DMS153 treated with DMSO at 0.1 percent for 48 hours (cell line): Measurements from ENCODE around the gene FKBP6.
"Not testable (repeated sequence)": the region's sequence is repeated elsewhere in the genome, so short reads cannot be mapped to it uniquely, and the experiment has no call there.

Experiments
- DNase-seq: peaks from one replicate; lab custom pipeline; 2025; ENCODE audit not compliant: unreplicated experiment; lab: John Stamatoyannopoulos, UW

FKBP6 gene

GRCh38 chr7:73323434-73324080 is 4.4 kb upstream of the FKBP6 start:
- not testable (repeated sequence) for DNase-seq

- peak; percentile 75 for DNase-seq
These were observed 3.7 kb upstream of the FKBP6 start for GRCh38 chr7:73324081-73324845.

- not testable (repeated sequence) for DNase-seq
These were observed 2.5 kb upstream of the FKBP6 start for GRCh38 chr7:73325424-73325823.

DNA sequence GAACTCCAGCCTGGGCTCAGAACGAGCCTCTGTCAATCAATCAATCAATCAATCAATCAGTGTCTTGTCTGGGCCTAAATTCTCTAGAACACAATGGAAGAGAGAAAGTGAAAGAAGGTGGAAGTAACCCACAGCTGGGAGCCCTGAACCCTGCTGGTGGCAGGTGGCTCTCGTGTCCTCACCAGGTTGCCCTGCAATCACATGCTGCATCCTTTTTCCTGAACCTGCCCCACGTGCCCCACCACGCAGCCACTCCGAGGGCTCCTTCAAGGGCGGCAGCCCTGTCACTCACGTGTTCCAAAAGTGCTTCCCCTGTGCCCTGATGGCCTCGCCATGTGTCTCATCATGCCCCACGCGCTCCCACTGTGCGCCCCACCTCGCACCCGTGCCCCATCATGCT is 512 bp upstream of the FKBP6 start:
- DNase-seq: not testable (repeated sequence)

- no peak for DNase-seq
These were observed 735 bp downstream of the FKBP6 start for GRCh38 chr7:73328696-73329095.

GRCh38 chr7:73329861-73330581 is 2.1 kb downstream of the FKBP6 start:
- DNase-seq: no peak

GRCh38 chr7:73330772-73331171 is 2.8 kb downstream of the FKBP6 start:
- DNase-seq: no peak

- DNase-seq: no peak
These were observed 4.5 kb downstream of the FKBP6 start for GRCh38 chr7:73332447-73332846.

GRCh38 chr7:73338321-73338720 is 10.4 kb downstream of the FKBP6 start:
- DNase-seq: no peak

DNA sequence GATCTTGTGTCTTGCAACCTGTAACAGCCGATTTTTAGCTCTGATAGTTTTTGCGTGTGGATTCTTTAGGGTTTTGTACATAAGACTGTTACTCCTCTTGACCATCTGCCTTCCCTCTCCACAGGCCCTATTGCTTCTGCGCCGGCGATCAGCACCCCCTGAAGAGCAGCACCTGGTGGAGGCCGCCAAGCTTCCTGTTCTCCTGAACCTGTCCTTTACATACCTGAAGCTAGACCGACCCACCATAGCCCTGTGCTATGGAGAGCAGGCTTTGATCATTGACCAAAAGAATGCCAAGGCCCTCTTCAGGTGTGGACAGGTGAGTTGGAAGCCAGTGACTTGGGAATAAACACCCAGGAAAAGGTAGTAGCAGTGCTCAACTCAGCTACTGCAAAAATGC is 12.6 kb downstream of the FKBP6 start:
- DNase-seq: no peak

- no peak for DNase-seq
These were observed 13.9 kb downstream of the FKBP6 start for GRCh38 chr7:73341877-73342276.

DNA sequence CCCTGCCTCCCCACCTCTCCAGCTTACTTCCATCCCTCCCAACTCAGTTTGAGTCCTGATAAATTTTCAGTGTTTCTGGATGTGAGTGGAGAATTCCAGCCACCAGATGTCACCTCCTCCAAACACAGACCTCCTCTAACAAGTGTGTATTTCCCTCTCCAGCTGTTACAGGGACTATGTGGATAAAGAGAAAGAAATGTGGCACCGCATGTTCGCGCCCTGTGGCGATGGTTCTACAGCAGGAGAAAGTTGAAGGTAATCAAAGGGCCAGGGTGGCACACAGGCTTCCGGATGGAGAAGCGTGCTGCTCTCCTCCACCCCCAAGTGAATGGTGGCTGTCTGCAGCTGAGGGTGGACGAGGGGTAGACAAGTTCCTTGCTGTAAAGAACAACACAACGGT is 14.7 kb downstream of the FKBP6 start:
- no peak for DNase-seq

DNA sequence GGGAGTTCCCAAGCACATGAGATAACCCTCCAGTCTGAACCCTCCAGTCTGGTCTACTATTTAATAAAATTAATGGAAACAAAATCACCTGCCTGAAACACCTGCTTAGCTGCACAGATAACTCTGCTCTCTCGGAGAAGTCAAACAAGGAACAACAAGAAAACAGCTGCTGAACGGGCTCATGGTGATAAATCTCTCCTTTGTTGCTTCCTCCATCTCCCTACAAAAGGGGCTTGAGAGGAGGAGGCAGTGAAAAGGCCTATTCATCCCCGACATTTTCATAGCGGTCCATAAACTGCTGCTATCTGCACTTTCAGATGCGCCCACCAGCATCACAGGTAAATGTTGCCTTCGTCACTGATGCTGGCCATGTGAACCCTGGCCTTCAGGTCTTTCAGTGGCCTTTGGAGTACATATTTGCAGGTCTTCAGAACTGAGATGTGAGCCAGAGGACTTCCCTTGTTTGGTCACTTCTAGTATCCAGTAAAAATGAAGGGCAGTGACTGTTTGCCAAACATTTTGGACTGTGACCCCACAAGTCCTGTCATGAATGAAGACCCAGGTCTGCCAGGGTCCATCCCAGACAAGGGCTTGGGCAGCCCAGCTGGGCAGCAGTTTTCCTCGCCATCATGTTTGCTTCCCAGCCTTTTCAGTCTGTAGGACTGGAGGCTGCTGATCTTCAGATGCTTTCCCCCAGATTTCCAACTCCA is 15.9 kb downstream of the FKBP6 start:
- no peak for DNase-seq

- no peak for DNase-seq
These were observed 17.6 kb downstream of the FKBP6 start for GRCh38 chr7:73345538-73345937.

GRCh38 chr7:73345951-73346350 is 18.0 kb downstream of the FKBP6 start:
- no peak for DNase-seq

DNA sequence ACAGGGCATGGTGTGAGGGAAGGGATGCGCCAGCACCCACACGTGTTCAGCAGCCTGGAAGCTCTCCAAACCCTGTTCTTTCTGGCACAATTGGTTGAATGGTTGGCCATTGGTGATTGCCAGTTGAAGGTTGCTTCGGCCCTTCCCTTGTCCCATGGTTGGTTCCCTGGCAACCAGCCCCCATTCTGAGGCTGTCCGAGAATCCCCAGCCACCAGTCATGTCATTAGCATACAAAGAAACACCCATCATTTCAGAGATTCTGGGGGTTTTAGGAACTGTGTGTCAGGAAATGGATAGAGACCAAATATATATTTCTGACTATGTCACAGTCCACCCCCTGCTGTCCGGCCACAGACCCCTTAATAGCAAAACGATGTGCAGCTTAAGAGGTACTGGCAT is 21.8 kb downstream of the FKBP6 start:
- DNase-seq: no peak

DNA sequence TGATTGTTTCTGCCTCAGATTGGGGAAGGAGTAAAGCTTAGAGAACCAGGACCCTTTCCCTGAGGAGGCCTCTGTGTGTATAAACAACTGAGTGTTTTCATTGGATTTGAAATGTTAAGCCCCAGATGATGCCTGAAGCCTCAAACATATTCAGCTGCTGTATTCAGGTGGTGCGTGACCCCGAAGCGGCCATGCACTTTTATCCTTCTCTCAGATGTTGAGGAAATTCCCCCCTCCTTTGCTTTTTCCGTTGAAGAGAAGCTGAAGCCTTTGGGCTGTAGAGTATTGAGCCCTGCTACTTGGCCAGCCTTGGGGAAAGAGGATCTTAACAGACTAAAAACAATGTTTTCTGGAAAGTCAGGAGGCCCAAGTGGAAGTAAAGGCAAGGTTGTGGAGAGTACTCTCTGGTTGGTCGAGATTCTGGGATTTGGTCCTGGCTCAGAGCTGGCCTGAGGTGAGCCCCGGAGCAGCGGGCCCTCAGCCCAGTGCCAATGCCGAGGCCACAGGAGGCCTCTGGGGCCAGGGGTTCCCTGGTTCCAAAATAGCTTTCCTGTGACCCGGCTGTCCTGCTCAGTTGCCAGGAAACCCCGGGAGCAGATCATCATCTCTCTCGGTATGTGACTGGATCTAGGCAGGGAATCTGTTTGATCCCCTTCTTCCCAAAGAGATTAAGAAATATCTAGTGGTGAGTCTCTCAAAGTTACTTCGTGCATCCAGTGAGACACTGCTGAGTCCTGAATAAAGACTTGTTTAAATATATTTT is 22.5 kb downstream of the FKBP6 start:
- no peak for DNase-seq

DNA sequence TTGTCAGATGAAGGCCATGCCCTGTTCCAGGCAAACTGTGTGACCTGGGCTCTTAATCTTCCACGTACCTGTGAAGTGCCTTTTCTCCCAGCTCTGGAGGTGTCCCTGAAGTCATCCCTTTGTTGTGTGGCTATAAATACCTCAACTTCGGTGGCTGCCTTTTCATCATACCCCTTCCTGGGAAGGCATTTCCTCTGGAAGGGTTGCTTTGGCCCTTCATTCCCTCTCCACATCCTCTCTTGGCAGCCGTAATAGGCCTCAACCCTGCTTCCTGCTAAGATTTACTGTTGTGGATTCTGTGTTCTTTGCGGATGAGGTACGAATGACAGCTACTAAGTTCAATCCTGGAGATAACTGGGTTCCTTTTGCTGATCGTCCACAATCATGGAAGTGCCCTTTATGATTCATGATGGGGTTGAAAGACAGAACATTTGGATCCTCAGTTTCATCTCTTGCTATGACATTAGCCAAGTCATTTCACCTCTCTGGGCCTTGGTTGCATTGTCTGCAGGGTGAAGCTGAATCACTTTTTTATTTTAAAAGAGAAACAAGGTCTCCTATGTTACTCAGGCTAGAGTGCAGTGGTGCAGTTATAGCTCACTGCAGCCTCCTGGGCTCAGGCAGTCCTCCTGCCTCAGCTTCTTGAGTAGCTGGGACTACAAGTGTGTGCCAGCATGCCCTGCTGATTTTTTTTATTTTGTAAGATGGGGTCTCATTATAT is 23.6 kb downstream of the FKBP6 start:
- no peak for DNase-seq

DNA sequence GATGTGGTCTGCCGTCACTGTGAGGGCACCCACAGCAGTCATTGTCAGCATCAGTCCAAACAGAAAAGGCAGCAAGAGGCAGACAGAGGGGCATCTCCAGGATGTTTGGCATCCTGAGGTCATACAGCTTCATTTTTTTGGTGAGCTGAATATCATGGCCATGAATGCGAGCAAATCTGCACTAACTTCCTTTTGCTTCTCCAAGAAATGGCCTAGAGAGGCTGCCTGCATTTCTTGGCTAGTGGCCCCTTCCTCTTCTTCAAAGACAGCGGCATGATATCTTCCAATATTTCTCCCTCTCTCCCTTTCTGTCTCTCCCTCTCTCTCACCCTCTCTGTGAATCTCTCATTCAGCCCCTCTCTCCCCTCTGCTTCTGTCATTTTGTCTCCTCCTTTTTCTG is 24.8 kb downstream of the FKBP6 start:
- DNase-seq: no peak

GRCh38 chr7:73353243-73353642 is 25.3 kb downstream of the FKBP6 start:
- no peak for DNase-seq
